GM23338 (cell line): ENCODE data around the gene SUGCT. TPM values are rescaled to one million over a fixed set of nuclear protein-coding genes. Genes with fewer than 3 reads are reported as not detected.

Experiments
- ATAC-seq: fragments of 200-7000 bp; cut with Tn5 transposase; 3 replicates; pipeline ENCODE4 v1.9.1; 2020
- DNase-seq: peaks from one replicate; pipeline ENCODE4 v3.0.0-alpha.2; 2015; ENCODE audit warnings: low spot score
- H2AFZ ChIP-seq: fragments of 200-600 bp; sonication (generic); 2 replicates; pipeline ENCODE4 v1.8.0; 2016; ENCODE audit warnings: antibody characterized with exemption, mild to moderate bottlenecking, moderate library complexity
- H3F3A ChIP-seq: fragments of 200-600 bp; sonication (generic); replicated peaks from 2 replicates; pipeline ENCODE4 v1.8.0; 2017; ENCODE audit warnings: antibody characterized with exemption, mixed run types, low read depth
- H3K27ac ChIP-seq: fragments of 200-600 bp; sonication (generic); 2 replicates; pipeline ENCODE4 v1.6.1; 2016; ENCODE audit warnings: low read depth
- H3K27me3 ChIP-seq: fragments of 200-600 bp; sonication (generic); 2 replicates; pipeline ENCODE4 v1.8.0; 2016; ENCODE audit warnings: mild to moderate bottlenecking, mixed run types, moderate library complexity; ENCODE audit not compliant: insufficient read depth
- H3K36me3 ChIP-seq: fragments of 200-600 bp; sonication (generic); 2 replicates; pipeline ENCODE4 v1.8.0; 2016; ENCODE audit warnings: mild to moderate bottlenecking; ENCODE audit not compliant: insufficient read depth
- H3K4me1 ChIP-seq: fragments of 200-600 bp; sonication (generic); 2 replicates; pipeline ENCODE4 v1.8.0; 2016; ENCODE audit warnings: mild to moderate bottlenecking, moderate library complexity; ENCODE audit not compliant: insufficient read depth
- H3K4me2 ChIP-seq: fragments of 200-600 bp; sonication (generic); 2 replicates; pipeline ENCODE4 v1.7.1; 2017; ENCODE audit warnings: mixed run types
- H3K4me3 ChIP-seq: fragments of 200-600 bp; sonication (generic); 2 replicates; pipeline ENCODE4 v1.6.1; 2016; ENCODE audit warnings: mixed run types
- H3K79me2 ChIP-seq: fragments of 200-600 bp; sonication (generic); replicated peaks from 2 replicates; pipeline ENCODE4 v1.8.0; 2017; ENCODE audit warnings: mild to moderate bottlenecking; ENCODE audit not compliant: insufficient read depth
- H3K9me2 ChIP-seq: fragments of 200-600 bp; sonication (generic); 2 replicates; pipeline ENCODE4 v1.8.0; 2017; ENCODE audit not compliant: insufficient read depth
- H4K20me1 ChIP-seq: fragments of 200-600 bp; sonication (generic); replicated peaks from 2 replicates; pipeline ENCODE4 v1.8.0; 2017; ENCODE audit warnings: mild to moderate bottlenecking; ENCODE audit not compliant: insufficient read depth
- H3K27ac Mint-ChIP-seq: 2 replicates; pipeline ENCODE4 v1.8.0; 2020; ENCODE audit warnings: inconsistent platforms, mild to moderate bottlenecking, moderate library complexity, mixed read lengths
- H3K27me3 Mint-ChIP-seq: 3 replicates; pipeline ENCODE4 v1.8.0; 2022; ENCODE audit warnings: low read depth, mild to moderate bottlenecking, moderate library complexity, mixed read lengths, inconsistent platforms; ENCODE audit not compliant: insufficient read depth, poor library complexity
- H3K36me3 Mint-ChIP-seq: 3 replicates; pipeline ENCODE4 v1.8.0; 2021; ENCODE audit warnings: low read depth, mild to moderate bottlenecking, inconsistent platforms, moderate library complexity, mixed read lengths
- H3K4me1 Mint-ChIP-seq: 3 replicates; pipeline ENCODE4 v1.8.0; 2020; ENCODE audit warnings: mild to moderate bottlenecking, inconsistent platforms, mixed read lengths
- H3K4me3 Mint-ChIP-seq: 3 replicates; pipeline ENCODE4 v1.8.0; 2021; ENCODE audit warnings: moderate library complexity, mild to moderate bottlenecking, inconsistent platforms, mixed read lengths
- H3K9me3 Mint-ChIP-seq: 3 replicates; pipeline ENCODE4 v1.8.0; 2020; ENCODE audit warnings: moderate library complexity, mild to moderate bottlenecking, inconsistent platforms, mixed read lengths
- CREB1 ChIP-seq: fragments of 250-450 bp; sonication (Bioruptor Pico); IDR thresholded peaks from 2 replicates; pipeline ENCODE4 v1.5.0; 2020; ENCODE audit warnings: low read depth, mild to moderate bottlenecking, moderate library complexity
- CTCF ChIP-seq, 2 experiments: fragments of 200-600 bp in 1 of 2; sonication (generic) in 1 of 2; conservative IDR thresholded peaks; 2 replicates each; pipeline versions ENCODE4 v1.5.1 to v1.6.1; 2016 to 2017; ENCODE audit warnings: antibody characterized with exemption in 2 of 2, low read depth in 2 of 2, mild to moderate bottlenecking in 2 of 2, moderate library complexity in 1 of 2
- ETS1 ChIP-seq: IDR thresholded peaks from 2 replicates; pipeline ENCODE4 v1.6.1; 2016; ENCODE audit warnings: antibody characterized with exemption
- EZH2 ChIP-seq: fragments of 200-600 bp; sonication (generic); IDR thresholded peaks from one replicate; pipeline ENCODE4 v1.8.0; 2017; ENCODE audit warnings: antibody characterized with exemption, mild to moderate bottlenecking, low read depth; ENCODE audit not compliant: unreplicated experiment
- EZH2phosphoT487 ChIP-seq: fragments of 200-600 bp; sonication (generic); IDR thresholded peaks from one replicate; pipeline ENCODE4 v1.8.1; 2018; ENCODE audit warnings: antibody characterized with exemption; ENCODE audit not compliant: unreplicated experiment
- JUNB ChIP-seq: IDR thresholded peaks from one replicate; pipeline ENCODE4 v1.6.1; 2016; ENCODE audit warnings: antibody characterized with exemption; ENCODE audit not compliant: unreplicated experiment
- NANOG ChIP-seq: IDR thresholded peaks from 2 replicates; pipeline ENCODE4 v1.6.1; 2016; ENCODE audit warnings: antibody characterized with exemption, borderline replicate concordance
- REST ChIP-seq: IDR thresholded peaks from one replicate; pipeline ENCODE4 v1.6.1; 2018; ENCODE audit warnings: antibody characterized with exemption; ENCODE audit not compliant: unreplicated experiment
- ZNF114 ChIP-seq: fragments of 250-450 bp; sonication (Bioruptor Pico); IDR thresholded peaks from 2 replicates; pipeline ENCODE4 v1.5.0; 2020; ENCODE audit warnings: mild to moderate bottlenecking, moderate library complexity
- ZNF462 ChIP-seq: fragments of 250-450 bp; sonication (Bioruptor Pico); IDR thresholded peaks from 2 replicates; pipeline ENCODE4 v1.5.0; 2020; ENCODE audit warnings: mild to moderate bottlenecking, moderate library complexity
- polyA plus RNA-seq: library from polyadenylated mRNA; unstranded; fragments of >200 nt; fragmentation: Nextera tagmentation; extraction: Ambion mirVana; gene quantifications from 2 replicates; pipeline ENCODE4 v1.2.1, GENCODE V29; 2016
- total RNA-seq: library from RNA; depleted of rRNA; stranded (reverse); fragments of >200 nt; shearing (Covaris generic); gene quantifications from 2 replicates; pipeline ENCODE4 v1.2.3, GENCODE V29; 2014

Gene SUGCT
- total and polyA plus RNA-seq, 2 experiments from 2014 or later = 4.2 to 5.6 TPM

- H4K20me1 ChIP-seq = no peaks in the 10 kb centered on the region
- no peaks in the 10 kb centered on the region for H3K27me3 ChIP-seq
- H3K36me3 ChIP-seq = no peaks in the 10 kb centered on the region
- TF ChIP-seq NANOG = no peak
- H3K79me2 ChIP-seq = no peaks in the 10 kb centered on the region
- no peaks in the 10 kb centered on the region for H3K9me2 ChIP-seq
- H3K4me3 ChIP-seq = no peak overlapping the region
- no peaks in the 10 kb centered on the region for H3K9me3 Mint-ChIP-seq
- H3K4me2 ChIP-seq = no peak overlapping the region
- H3F3A ChIP-seq = no peaks in the 10 kb centered on the region
- ATAC-seq (no peak), DNase-seq (no peak)
- H3K36me3 Mint-ChIP-seq = no peaks in the 10 kb centered on the region
- no peak overlapping the region for H2AFZ ChIP-seq
- no peak overlapping the region for H3K4me3 Mint-ChIP-seq
- no peaks in the 10 kb centered on the region for H3K27me3 Mint-ChIP-seq
- no peak overlapping the region for H3K27ac Mint-ChIP-seq
- peaks cover 4% of the 10 kb centered on the region; the same call in 2 of the 3 replicates for H3K4me1 Mint-ChIP-seq
- H3K4me1 ChIP-seq = no peaks in the 10 kb centered on the region
- no peak overlapping the region for H3K27ac ChIP-seq
Measured at GRCh38 chr7:40306025-40306424, 171.2 kb downstream of the SUGCT start.

GRCh38 chr7:40306596-40306995, 171.8 kb downstream of the SUGCT start:
- Mint-ChIP-seq H3K27ac (no peak overlapping the region), H3K36me3 (no peaks in the 10 kb centered on the region), H3K27me3 (no peaks in the 10 kb centered on the region), H3K9me3 (no peaks in the 10 kb centered on the region), H3K4me1 (peaks cover 9% of the 10 kb centered on the region), H3K4me3 (no peak overlapping the region)
- Histone ChIP-seq H3K27me3 (no peaks in the 10 kb centered on the region), H3K4me1 (peaks cover 2% of the 10 kb centered on the region; the same call in 1 of the 2 replicates), H4K20me1 (no peaks in the 10 kb centered on the region), H3K79me2 (no peaks in the 10 kb centered on the region), H3F3A (no peaks in the 10 kb centered on the region), H3K36me3 (no peaks in the 10 kb centered on the region), H3K9me2 (no peaks in the 10 kb centered on the region), H2AFZ (no peak overlapping the region), H3K4me2 (no peak overlapping the region), H3K4me3 (no peak overlapping the region), H3K27ac (no peak overlapping the region)
- DNase-seq (no peak), ATAC-seq (no peak)
- TF ChIP-seq CREB1 (no peak), JUNB (no peak), ZNF114 (CRISPR knock-in tag) (no peak), CTCF (conservative IDR thresholded peaks at IDR 0.05; ENCODE audit: low read depth in 2 of 2) (no peak), EZH2phosphoT487 (no peak), ZNF462 (no peak), ETS1 (no peak), REST (no peak), EZH2 (no peak)
